Measurements from ENCODE around the gene FABP3.

DNA sequence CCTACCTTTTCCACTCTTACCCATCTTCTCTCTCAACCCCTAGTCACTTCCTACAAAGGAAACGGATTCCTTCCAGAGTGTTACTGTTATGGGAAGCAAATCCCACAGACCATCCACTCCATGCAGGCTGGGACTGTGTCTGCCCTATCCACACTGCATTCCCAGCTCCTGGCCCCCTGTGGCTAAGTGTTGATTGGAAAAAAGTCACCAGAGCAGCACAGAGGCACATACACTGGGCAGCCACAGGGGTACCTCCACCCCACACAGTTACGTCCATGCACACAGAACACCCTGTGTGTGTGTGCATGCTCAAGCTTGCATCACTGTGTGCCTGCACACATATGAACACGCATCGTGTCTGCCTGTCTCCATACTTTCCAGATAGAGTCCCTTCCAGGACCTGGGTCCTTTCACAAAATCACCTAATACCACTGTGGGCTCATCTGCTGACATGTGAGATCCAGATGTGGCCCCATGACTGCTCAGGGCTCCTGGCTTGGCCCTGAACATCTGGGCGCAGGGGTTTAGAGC, 36.0 kb upstream of the FABP3 start:
- TF ChIP-seq, protein P1, sequence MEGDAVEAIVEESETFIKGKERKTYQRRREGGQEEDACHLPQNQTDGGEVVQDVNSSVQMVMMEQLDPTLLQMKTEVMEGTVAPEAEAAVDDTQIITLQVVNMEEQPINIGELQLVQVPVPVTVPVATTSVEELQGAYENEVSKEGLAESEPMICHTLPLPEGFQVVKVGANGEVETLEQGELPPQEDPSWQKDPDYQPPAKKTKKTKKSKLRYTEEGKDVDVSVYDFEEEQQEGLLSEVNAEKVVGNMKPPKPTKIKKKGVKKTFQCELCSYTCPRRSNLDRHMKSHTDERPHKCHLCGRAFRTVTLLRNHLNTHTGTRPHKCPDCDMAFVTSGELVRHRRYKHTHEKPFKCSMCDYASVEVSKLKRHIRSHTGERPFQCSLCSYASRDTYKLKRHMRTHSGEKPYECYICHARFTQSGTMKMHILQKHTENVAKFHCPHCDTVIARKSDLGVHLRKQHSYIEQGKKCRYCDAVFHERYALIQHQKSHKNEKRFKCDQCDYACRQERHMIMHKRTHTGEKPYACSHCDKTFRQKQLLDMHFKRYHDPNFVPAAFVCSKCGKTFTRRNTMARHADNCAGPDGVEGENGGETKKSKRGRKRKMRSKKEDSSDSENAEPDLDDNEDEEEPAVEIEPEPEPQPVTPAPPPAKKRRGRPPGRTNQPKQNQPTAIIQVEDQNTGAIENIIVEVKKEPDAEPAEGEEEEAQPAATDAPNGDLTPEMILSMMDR (IDR thresholded peaks at IDR 0.05), result no peak
- no peak for TF ChIP-seq POLR2A (IDR thresholded peaks at IDR 0.05)
